GM21423 (cell line): ENCODE data around the gene CATSPERB.
"Not testable (repeated sequence)": the region's sequence is repeated elsewhere in the genome, so short reads cannot be mapped to it uniquely, and the experiment has no call there.

ENCODE experiments used
- ATAC-seq: cut with Tn5 transposase; IDR thresholded peaks from one replicate; pipeline ENCODE4 v1.9.1; 2021; ENCODE audit warnings: mild to moderate bottlenecking, moderate library complexity; ENCODE audit not compliant: unreplicated experiment

Gene CATSPERB

GRCh38 chr14:91737619-91738018 lies 5.7 kb upstream of the CATSPERB start:
- no peak for ATAC-seq

- ATAC-seq = no peak
Observed at GRCh38 chr14:91732859-91733477, 1.1 kb upstream of the CATSPERB start.

DNA sequence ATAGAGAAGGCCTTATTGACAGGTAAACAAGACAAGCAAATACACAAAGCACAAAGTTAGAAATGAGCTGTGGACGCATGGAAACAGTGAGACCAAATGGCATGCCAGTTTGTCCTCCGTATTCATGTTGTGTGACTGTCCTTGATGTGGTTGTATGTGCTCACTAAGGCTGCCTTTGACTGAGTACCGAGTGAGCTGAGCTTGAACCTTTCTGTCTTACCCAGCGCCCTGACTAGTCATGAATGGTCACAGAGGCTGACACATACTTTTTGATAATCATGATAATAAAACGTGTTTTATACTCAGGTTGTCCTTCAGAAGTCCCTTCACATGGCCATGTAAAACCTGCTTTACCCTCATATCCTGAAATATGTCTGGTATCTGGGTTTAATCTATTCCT lies 553 bp upstream of the CATSPERB start:
- ATAC-seq = no peak

DNA sequence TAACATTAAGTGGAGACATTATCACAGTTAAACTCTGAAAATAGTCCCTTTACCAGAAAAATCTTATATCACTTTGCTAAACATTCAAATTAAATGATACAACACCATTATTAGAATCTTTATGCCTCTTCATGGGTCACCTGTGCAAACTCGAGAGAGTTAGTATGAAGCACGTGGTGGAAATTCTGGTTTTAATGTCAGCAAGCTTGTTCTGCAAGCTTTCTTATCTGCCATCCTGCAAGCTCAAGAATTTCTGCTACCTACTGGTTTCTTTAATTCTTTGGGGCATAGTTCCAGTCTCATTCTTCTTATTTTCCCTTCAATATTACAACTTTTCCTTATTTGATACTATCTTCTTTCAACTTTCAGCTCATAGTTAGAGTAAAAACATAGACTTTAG lies 868 bp downstream of the CATSPERB start:
- no peak for ATAC-seq

DNA sequence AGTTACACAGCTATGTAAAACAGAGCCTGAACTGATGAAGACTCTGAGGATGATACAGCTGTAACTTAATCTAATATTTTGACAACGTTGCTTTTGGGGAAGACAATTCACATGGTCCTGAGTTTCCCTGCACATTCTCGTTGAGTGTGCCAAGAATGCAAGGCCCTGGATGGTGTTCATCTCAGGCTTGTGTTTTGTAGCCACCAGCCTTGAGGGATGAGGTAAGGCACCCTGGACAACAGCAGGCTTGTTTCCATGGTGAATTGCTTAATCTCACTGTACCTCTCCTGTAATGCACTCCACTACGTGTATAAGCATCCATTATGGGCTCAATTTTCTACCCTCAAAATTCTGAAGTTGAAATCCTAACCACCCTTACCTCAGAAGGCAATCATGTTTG lies 2.1 kb downstream of the CATSPERB start:
- ATAC-seq = no peak

- no peak for ATAC-seq
Observed at GRCh38 chr14:91728616-91729183, 3.2 kb downstream of the CATSPERB start.

DNA sequence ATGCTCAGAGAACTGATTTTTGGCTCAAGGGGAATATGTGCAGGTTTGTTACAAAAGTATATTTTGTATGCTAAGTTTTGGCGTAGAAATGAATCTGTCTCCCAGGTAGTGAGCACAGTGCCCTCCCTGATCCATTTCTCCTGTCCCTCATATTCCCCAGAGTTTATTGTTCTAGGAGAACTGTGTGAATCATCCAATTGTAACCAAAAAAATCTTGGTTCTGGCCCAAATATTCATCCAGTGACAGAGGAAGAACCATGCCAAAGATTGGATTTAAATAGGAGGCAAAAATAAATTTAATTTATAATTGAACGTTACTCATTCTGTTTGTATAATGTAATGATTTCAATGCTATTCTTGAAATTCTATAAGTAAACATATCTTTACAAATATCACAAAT lies 4.8 kb downstream of the CATSPERB start:
- ATAC-seq = no peak

DNA sequence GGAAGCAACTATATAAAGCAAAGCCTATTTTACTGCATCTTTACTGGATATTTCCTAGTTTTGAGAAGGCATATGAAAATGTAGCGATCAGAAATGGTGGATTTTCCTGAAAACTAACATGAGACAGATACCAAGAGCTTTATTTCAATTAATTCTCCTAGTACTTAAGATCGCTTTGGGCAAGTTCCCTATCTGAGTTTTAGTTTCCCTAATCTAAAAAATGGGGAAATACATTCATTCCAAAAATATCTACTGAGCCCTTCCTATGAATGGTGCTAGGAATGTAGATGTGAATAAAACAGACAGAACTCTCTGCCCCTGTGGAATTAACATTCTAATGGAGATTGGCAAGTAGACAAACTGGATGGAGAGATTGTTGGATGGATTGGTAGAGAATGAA lies 8.4 kb downstream of the CATSPERB start:
- no peak for ATAC-seq

- ATAC-seq = no peak
Observed at GRCh38 chr14:91722386-91722785, 9.5 kb downstream of the CATSPERB start.

DNA sequence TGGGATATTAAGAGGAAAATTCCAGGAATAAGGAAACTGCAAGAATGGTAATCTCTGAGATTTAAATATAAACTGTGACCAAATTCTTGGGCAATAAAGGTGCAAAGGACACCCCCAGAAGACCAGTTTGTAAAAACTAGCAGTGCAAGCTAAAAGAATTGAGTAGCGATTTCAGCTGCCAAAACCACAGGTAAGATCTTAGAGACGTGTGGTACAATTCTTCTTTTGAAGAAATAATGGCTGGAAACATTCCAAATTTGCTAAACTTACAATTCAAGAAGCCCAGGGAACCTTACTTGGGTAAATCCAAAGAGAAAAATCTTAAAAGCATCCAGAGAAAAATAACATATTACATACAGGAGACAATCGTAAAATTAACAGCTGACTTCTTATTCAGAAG lies 12.0 kb downstream of the CATSPERB start:
- ATAC-seq = no peak

- ATAC-seq = no peak
Observed at GRCh38 chr14:91716999-91717398, 14.9 kb downstream of the CATSPERB start.

DNA sequence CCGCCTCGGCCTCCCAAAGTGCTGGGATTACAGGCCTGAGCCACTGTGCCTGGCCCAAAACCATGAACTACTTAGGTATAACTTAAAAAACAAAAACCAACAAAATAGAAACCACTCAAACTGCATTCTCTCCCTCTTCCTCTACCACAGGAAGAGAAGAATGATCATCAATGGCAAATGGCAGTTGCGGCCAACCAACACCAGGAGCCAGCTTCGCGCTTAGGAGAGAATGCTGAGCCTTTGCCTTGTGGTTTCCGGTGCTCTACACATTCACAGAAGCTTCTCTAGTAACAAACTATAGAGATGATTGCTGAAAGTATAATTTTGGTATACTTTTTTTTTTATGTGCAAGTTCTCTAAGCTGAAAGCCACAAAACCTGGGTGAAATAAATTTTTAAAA lies 17.1 kb downstream of the CATSPERB start:
- ATAC-seq = no peak

DNA sequence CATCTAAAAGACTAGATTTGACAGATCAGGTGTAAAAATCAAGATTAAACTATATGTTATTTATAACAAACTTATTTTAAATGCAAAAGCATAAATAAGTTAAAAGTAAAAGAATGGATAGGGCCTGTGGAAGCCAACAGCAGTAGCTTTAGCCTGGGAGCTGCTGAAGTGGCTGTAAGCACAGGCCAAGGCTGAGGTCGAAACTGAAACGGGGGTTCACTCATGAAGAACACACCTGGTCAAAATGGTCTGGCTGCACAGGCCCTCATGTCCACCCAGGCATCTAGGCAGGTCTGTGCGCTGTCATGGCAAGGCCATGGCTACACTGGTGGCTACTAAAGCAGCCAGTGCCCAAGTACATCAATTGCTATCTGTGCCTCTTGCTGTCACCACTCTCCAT lies 23.1 kb downstream of the CATSPERB start:
- no peak for ATAC-seq

- ATAC-seq = no peak
Observed at GRCh38 chr14:91706996-91707395, 24.9 kb downstream of the CATSPERB start.

DNA sequence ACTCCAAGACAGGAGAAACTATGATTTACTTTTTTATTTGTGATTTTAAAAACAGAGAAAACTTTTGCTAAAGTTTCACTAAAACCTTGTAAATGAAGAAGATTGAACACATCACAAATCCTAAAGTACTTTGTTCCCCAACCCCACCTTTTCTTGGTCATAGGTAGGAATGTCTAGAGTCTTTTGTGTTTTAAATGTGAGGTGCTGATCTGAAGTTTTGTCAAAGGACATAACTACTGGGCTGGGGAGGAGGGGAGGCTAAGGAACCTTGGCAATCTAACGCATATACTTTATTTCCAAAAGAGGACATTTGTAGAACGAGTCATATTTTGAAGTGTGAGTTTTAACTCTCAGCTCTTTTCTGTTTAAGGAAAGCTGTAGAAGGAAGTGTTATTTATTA lies 37.2 kb downstream of the CATSPERB start:
- no peak for ATAC-seq

DNA sequence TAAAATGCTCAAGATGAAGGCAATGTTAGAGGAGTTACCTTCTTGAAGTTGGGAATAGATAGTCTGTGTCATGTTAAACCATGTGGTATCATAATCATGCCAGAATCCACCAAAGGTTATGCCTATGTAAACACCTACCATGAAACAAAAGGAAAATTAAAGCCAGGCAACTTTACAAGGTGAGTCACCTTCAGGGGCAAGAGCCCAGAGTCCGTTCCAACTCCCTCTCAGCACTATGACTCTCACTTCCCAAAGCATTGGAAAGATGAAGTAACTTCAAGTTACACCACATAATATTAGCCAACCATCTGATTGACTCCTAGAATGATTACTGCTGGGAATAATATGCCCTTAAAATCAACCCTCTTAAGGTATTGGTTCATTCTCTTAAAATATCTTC lies 38.5 kb downstream of the CATSPERB start:
- ATAC-seq = no peak

- ATAC-seq = no peak
Observed at GRCh38 chr14:91692075-91692474, 39.8 kb downstream of the CATSPERB start.

GRCh38 chr14:91689608-91690007 lies 42.3 kb downstream of the CATSPERB start:
- ATAC-seq = no peak

- ATAC-seq = not testable (repeated sequence)
Observed at GRCh38 chr14:91687436-91687835, 44.5 kb downstream of the CATSPERB start.

DNA sequence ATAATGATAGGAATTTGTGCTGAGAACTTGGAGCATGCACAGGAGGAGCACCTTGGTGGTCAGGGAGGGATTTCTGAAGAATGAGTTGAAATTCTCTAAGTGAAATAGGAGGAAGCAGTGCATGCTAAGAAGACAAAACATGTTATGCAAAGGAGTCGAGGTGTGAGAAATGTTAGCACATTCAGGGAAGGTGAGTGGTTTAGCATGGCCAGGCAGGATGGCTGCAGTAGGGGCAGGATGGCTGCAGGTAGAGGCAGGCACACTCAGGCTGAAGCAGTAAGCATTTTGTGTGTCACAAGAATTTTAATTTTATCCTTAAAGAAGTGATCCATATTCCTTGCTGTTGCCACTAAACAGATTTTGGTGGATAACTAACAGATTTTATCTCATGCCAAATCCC lies 46.3 kb downstream of the CATSPERB start:
- ATAC-seq = no peak

- no peak for ATAC-seq
Observed at GRCh38 chr14:91681893-91682563, 49.9 kb downstream of the CATSPERB start.

GRCh38 chr14:91681118-91681517 lies 50.8 kb downstream of the CATSPERB start:
- no peak for ATAC-seq

GRCh38 chr14:91679273-91679672 lies 52.6 kb downstream of the CATSPERB start:
- ATAC-seq = no peak
